GM21447 (cell line): ENCODE measurements around the gene INPP4B.
"Not testable (repeated sequence)": the region's sequence is repeated elsewhere in the genome, so short reads cannot be mapped to it uniquely, and the experiment has no call there.

Source experiments
- ATAC-seq: cut with Tn5 transposase; IDR thresholded peaks from one replicate; pipeline ENCODE4 v1.9.1; 2021; ENCODE audit not compliant: unreplicated experiment

The INPP4B gene

DNA sequence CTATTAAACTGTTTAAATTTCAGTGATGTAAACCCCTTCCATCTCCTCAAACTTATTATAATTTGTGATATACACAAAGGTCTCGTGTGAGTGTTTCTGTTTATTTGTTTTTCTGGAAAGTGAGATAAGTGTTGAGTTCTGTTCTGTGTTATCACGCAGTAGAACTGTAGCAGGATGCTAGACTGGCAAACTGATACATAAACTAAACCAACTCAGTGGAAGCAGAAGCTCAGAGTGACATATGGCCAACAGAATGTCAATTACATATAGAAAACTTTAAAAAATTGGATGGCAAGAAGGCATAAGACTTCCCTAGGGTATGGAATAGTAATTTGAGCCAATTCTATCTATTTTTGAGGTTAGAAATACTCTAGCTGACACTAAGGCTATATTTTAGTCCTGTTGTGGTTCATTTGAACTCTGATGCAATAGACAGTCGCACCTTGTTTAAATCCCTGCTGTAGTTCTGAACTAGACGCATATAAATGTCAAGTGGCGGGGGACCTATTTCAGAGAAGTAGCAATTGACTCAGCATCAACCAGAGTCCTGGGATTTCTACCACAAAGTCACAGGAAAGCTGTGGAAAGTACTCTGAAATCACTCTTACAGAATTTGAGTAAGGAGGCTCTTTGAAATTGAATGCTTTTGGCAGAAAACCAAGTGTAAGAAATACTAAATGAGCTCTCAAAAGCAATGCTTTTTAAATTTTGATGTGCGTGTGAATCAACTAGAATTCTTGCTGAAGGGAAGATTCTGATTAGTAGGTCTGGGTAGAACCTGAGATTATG, 294.4 kb downstream of the INPP4B start:
- no peak for ATAC-seq

DNA sequence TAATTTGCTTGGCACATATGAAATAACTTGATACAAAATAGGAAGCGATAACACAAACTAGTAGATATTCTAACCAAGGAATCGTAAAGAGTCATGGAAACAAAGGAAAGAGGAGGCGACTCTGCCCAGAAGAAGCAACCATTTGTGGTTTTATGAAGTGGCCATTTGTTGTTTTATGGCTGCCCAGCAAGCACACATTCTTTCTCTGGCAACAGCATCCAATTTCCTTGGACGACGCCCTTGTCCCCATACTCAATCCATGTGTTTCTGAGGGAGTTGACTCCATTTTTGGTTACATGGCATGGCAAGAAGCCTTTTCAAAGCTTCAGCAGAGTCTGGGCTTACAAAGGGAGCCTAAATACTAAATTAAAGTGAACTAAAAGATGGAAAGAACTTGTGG, 295.1 kb downstream of the INPP4B start:
- ATAC-seq, result no peak

DNA sequence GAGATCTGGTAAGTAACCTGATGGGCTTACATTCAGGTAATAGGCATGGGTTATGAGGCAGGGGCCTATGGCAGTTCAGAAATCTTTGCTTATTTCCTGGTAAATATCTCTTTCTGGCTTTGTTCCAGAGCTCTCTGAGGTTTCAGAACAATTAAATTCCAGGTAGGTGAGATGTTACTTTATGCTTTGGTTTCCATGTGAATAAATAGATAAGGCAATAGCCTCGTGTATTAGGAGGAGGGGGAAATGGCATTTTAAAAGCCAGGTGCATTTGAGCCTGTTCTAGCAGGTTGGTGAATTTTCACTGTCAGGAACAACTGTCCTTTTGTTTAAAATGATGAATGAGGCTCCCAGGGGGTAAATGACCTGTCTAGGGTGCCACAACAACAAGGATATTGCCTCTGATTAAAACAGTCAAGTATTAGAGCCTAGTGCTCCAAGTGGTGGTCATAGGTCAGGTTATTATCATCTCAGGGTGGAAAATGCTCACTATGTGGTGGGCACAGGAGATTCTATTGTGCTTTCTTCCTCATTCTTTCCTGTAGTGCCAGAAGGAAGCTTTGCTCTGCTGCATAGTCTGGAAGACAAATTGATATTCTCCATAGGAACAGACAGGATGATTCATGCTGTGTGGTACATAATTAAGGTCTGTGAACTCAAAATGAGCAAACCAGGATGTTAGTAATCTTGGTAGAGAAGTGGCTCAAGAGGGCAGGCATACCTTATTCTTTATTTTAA, 296.2 kb downstream of the INPP4B start:
- no peak for ATAC-seq

DNA sequence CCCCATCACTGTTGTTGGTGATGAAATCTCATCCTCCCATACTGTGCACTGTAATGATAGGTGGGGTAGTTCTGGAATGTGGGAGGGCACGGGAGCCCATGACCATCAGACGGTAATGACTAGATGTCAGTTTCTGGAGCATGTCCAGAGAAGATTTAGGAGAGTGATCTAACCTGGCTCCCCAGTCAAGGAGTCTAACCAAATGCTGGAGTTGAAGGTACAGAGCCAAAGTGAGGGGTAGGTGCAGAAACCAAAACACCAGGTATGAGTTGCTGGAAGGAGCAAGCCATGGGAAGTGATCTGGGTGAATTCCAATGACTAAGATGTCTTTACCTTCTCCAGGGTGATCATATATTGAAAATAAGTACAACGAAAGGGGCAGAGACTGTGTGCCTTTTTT, 296.9 kb downstream of the INPP4B start:
- no peak for ATAC-seq

DNA sequence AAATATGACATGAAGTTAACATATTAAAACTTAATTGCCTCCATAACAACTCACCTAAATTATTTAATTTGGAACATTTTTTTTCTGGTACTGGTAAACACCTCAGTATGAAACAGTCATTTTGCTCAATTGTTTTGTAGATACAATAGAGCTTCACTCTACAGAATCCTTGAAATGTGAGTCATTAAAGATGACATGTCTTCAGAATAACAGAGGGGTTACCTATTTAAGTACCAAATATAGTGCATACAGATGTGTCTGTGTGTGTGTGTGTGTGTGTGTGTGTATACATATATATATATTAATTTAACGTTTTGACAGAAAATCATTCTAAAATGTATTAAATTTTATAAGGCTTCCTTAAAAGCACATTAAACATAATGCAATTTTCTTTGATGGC, 297.6 kb downstream of the INPP4B start:
- no peak for ATAC-seq

DNA sequence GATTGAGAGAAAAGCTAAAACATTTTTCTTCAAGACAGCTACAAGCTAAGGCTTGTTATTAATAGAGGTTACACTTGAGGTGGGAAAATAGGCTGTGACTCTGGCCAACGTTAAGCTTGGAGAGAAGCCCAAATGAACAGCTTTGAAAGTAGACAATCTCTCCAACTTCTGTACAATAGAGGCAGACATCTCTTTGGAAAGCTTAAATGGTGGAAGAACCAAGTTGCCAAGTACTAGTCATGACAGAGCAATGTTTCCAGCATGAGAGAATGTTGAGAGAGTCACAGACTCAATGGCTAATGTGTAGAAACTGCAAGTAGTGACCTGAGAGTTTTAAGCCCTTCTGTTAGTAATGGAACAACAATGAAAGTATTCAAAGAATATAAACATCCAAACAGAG, 298.1 kb downstream of the INPP4B start:
- ATAC-seq, result no peak

DNA sequence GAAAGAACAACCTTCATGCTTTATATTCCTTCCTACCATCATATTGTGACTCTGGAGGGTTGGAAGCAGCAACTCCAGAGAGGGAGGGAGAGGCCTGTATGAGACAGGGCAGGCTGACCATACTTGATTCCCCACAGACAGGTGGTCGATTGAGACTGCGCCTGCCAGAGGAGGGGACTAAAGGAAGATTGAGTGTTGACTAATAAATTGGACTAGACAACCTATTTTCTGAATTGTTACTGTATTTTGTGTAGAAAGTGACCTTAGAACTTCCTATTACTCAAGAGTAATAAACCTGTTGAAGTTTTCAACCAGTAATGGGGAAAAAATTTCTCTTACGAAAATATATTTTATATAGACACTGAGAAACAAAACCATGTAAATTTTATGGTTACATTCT, 301.5 kb downstream of the INPP4B start:
- no peak for ATAC-seq

DNA sequence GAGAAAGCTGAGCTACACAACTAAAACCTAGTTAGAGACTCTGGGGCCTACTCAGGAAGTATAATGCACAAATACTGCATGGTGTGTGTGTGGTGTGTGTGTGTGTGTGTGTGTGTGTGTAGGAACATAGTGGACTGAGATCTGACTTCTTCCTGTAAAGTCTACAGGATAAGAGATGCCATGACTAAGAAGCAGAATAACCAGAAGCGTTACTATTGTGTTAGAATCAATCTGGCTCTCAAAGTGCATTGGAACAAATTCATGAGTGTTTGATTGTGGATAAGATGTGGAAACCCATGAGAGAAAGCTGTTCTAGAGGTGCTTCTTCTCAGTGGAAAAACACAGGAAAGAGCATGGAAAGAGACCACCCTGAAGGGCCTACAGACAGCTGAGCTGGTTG, 302.1 kb downstream of the INPP4B start:
- ATAC-seq, result no peak

DNA sequence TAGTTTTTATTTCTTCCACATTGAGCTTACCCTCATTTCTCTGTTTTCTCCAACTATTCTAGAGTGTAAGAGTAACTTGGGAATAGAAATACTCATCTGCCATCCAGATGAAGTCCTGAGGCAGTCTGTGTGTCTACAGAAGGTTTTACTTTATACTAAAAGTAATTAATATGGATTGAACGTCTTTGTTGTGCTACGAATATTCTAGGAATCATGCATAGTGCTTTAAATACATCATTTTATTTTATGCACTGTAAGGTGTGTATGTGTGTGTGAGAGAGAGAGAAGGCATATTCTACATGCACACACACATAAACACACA, 305.7 kb downstream of the INPP4B start:
- no peak for ATAC-seq

DNA sequence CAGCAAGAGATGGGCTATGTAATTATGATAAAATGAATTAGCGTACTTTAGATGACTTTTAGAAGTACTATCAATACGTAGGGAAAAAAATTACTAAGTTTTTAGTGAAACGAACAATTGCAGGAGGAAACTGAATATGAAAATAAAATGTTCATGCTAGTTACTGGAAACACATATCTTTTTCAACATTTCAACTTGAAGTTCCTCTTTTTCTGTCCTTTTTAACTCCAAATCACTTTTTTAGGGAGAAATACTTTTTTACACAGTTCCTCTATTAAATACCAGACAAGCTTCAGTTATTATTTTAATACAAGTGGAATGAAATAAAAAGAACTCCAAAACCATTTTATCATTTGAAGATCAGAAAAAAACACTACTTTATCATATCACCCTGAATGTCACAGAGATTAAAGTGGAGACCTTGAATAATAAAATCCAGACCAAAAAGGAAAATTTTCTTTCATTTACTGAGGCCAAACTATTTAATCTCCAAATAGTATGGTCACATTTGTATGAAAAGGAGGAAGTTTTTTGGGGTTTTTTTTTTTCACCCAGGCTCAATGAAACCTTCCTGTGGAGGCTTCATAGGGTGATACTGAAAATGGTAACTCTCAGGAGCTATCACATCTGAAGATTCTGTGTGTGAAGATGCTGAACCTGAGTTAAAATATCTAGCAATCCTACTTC, 306.2 kb downstream of the INPP4B start:
- ATAC-seq, result no peak

DNA sequence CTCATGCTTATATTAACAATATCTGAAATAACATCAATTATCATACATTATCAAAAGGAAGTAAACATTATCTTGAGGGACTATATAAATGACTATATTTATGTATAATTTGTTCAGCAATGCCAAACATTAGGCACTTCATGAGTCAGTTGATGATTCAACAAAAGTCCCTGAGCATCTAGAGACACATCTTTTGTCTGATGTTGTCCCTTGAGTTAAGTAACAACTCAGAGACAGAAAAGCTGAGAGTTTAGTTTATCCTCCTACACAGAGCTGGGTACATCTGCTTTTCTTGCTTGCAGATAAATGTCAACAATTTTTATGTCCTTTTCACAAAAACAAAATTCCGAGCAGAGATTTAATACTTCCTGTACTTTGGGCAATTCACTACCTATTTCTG, 311.1 kb downstream of the INPP4B start:
- ATAC-seq, result no peak

DNA sequence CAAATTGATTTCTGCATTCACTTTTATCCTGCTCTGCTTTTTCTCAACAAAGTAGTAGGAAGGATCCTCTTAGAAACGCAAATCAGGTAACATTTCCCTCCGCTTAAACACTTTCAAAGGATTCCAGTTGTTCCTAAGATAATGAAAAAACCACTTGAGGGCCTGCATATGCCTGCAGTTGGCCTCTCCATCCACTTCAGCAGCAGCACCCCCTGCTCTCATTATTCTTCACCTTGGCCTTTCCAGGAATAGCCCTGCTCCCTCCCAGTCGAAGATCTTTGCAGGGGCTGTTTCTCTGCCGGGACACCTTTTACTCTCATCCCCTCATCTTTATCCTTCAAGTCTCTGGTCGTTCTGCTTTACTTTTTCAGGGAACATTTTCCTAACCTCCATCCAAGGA, 314.0 kb downstream of the INPP4B start:
- ATAC-seq, result no peak

DNA sequence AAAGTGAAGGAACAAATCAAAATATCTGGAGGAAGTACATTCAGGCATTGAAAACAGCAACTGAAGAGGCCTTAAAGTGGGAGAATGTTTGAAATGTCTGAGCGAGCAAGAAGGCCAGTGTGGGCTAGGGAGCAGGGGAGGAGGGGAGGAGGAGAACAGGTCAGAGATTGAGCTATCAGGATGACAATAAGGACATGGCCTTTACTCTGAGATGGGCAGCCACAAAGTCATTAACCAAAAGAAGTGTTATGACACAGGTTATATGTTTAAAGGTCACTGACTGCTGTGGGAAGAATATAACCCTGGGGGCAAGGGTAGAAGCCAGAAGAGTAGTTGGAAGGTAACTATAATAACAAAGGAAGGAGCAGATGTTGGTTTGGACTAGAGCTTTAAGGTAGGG, 315.4 kb downstream of the INPP4B start:
- ATAC-seq, result no peak

DNA sequence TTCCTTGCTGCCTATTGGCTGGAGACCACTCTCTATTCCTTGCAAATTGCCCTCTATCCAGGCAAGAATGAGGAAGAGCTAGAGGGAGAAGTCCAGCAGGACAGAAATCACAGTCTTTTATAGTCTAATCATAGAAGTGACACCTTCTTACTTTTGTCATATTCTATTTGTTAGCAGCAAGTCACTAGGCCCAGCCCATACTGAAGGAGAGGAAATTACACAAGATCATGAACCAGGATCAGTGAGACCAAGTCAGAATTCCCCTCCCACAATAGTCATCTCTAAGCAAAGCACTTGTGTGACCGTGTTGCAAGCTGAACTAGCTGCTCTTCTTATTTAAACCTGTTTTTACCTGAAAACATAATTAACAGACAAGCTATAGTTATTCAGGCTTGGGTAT, 317.7 kb downstream of the INPP4B start:
- ATAC-seq, result no peak

DNA sequence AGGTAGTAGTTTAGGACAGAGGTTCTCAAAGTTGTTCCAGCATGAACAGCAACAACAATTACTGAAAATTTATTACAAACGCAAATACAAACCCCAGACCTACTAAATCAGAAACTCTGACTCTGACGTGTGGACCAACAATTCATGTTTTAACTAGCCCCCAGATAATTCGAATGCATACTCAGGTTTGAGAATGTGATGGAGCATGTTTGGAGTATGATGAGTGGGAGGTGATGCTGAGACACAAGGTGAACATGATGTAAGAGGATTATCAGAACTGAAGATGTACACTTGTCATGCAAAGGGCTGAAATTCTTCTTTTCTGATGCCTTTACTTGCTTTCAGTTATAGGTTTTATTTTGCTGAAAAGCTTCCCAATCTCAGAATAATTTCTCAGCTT, 323.0 kb downstream of the INPP4B start:
- no peak for ATAC-seq

DNA sequence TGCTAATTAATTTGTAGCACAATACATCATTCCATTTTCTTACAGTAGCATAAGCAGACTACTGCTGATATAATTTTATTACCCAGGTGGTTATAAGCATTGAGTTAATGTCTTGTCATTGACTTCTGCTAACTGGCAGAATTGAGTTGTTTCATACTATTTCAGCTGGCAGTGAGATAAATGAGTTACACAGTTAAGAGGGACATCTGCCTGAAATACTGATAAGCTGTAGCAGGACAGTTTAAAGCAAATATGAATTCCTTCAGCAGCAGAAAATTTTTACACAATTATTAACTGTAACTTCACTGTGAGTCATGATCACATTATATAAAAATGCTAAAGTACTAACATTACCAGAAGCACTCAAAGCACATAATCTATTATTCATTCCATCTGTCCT, 326.8 kb downstream of the INPP4B start:
- no peak for ATAC-seq

DNA sequence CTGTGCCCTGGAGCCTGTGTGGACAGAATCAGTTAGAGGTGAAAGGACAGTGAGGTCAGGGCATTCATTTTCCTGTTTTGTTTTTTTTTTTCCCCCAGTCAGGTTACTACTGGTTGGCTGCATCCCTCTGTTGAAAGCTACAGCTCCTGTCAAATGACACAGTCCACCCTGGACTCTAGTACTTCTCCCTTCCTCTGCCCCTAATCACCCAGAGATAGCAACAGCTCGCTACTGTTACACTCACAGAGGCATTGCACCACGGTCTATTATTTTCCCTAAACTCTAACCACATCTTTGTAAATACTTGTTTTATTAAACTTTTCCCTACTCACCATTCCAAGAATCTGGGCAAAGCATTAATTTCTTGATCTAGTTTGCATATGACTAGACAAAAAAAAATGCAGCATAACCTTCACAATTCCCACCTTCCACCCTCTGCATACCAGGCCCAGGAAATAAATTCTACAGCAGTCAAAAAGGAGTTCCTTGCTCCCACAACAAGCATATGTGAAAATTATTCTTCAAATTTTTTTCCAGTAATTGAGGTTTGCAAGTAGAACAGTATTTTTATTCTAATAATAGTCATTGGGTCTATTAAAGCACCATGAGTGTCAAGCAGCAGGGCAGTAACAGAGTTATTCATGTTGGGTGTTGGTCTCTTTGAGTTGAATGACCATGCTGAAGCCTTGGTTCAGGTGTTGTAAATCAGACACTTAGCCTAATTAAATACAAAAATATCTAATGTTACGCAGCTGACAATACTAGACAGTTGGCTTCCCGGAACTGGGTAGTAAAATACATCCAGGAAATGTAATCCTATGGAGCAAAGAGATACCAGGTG, 329.2 kb downstream of the INPP4B start:
- no peak for ATAC-seq

DNA sequence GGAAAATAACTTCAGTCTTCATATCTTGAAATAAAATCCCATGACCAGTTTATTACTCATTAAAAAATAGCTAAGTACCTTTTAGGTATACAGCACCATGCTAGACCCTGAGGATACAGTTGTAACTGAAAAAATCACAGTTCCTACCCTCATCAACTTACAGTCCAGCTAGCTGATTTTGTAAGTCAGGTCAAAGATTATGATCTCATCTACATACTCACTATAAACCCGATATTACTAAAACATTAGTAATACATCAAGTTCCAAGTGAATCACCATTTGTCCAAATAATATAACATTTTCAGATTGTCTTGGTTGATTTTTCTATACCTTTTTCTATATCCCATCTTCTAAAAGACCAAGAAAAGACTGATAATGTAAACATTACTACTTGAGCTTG, 333.9 kb downstream of the INPP4B start:
- ATAC-seq, result no peak

DNA sequence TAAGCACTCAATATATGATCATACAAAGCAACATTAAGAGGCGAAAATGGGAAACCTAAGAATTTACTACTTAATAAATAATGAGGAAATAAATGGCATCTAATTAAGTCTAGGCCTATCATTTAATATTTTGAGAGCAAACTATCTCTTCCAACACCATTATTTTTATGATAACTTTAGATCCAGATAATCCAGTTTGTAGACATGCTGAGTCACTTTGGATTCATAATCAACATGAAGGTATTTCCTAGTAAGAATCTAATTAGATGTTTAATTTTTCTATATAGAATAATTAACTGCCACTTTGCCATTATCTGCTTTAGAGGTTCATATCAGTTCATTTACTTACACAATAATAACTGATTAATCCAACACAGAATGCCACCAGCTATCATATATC, 336.2 kb downstream of the INPP4B start:
- ATAC-seq, result no peak

DNA sequence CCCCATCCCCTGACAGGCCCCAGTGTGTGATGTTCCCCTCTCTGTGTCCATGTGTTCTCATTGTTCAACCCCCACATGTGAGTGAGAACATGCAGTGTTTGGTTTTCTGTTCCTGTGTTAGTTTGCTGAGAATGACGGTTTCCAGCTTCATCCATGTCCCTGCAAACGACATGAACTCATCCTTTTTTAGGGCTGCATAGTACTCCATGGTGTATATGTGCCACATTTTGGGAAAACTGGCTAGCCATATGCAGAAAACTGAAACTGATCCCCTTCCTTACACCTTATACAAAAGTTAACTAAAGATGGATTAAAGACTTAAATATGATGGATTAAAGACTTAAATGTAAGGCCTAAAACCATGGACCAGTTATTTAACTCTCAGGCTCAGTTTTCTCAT, 336.7 kb downstream of the INPP4B start:
- not testable (repeated sequence) for ATAC-seq

DNA sequence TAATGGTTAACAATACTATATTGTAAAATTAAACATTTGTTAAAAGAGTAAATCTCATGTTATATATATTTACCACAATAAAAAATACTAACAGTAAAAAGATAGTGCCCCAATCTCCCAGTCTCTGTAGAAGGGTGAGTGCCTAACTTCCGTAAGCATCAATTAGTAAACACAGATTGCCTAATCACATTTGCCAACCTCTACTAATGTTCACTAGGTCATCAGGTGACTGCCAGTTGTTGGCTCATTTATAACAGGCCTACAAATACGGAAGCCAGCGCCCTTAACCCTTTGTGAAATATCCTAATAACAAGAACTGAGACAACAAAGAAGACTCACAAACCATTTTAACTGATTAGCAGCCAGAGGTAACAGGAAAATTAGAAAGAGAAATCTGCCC, 345.1 kb downstream of the INPP4B start:
- ATAC-seq, result no peak
